ENCODE results near the gene OR6Y1.

OR6Y1 gene

GRCh38 chr1:158494796-158495195 lies 59.4 kb downstream of the OR6Y1 start:
- DNase-seq = no peak

All from T-helper 9 cell (primary cell).